Ramos (cell line): ENCODE measurements around the gene BTNL2.
"Not testable (repeated sequence)": the region's sequence is repeated elsewhere in the genome, so short reads cannot be mapped to it uniquely, and the experiment has no call there.

Experiments used
- in situ Hi-C: fragments of 300-500 bp; cut with MboI; formaldehyde crosslinking; loops from one replicate; pipeline ENCODE4 v1.14.3; 2022; ENCODE audit warnings: low sequenced_read_pairs; ENCODE audit not compliant: unreplicated experiment

Gene BTNL2, protein sequence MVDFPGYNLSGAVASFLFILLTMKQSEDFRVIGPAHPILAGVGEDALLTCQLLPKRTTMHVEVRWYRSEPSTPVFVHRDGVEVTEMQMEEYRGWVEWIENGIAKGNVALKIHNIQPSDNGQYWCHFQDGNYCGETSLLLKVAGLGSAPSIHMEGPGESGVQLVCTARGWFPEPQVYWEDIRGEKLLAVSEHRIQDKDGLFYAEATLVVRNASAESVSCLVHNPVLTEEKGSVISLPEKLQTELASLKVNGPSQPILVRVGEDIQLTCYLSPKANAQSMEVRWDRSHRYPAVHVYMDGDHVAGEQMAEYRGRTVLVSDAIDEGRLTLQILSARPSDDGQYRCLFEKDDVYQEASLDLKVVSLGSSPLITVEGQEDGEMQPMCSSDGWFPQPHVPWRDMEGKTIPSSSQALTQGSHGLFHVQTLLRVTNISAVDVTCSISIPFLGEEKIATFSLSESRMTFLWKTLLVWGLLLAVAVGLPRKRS

DNA sequence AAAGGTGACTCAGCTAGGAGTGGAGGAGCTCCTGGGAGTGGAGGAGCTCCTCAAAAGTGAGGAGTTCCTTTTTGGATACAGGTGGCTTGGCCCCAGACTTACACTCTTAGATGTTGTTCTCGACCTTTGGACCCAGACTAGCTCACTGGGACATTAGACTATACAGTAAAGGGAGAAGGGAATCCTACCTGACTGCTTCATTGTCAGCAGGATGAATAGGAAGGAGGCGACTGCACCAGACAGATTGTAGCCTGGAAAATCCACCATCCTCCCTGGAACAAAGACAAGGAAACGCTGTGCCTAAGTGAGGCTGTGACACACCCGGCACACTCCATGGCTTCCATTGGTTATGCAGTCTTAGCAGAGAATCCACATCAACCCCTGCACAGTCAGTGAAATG lies at the start of gene BTNL2:
BTNL2 (minus strand) TSS at position 325 of the 400 bp plus-strand sequence; CDS start at position 267, 58 bp downstream.
- in situ Hi-C loops, result no loop called here

DNA sequence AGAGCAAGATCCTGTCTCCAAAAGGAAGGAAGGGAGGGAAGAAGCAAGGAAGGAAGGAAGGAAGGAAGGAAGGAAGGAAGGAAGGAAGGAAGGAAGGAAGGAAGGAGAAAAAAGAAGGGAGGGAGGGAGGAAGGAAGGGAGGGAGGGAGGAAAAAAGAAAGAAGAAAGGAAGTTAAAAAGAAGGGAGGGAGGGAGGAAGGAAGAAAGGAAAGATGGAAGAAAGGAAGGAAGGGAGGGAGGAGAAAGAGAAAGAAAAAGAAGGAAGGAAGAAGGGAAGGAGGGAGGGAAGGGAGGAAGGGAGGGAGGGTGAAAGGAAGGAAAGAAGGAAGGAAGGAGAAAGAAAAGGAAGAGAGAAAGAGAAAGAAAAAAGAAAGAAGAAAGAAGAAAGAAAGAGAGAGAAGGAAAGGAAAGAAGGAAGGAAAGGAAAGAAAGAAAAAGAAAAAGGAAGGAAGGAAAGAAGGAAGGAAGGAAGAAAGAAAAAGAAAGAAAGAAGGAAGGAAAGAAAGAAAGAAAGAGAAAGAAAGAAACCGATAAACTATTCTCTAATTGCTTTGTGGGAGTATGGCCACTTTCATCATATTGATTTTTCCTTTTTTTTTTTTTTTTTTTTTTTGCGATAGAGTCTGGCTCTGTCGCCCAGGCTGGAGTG lies 42.2 kb upstream of the BTNL2 start:
- in situ Hi-C loops, result no loop called here

DNA sequence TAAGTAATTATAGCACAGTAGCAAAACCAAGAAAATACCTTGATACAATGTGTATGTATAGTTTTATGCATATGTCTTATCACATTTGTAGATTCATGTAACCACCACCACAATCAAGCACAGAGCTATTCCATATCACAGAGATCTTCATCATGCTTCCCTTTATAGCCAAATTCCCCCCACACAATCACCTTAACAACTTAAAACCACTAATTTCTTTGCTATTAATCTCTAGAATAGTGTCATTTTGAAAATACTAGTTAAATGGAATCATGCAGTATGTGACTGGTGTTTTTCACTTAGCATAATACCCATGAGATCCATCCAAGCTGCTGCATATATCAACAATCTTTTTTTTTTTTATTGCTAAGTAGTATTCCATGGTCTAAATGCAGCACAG lies 41.0 kb upstream of the BTNL2 start:
- in situ Hi-C loops, result no loop called here

DNA sequence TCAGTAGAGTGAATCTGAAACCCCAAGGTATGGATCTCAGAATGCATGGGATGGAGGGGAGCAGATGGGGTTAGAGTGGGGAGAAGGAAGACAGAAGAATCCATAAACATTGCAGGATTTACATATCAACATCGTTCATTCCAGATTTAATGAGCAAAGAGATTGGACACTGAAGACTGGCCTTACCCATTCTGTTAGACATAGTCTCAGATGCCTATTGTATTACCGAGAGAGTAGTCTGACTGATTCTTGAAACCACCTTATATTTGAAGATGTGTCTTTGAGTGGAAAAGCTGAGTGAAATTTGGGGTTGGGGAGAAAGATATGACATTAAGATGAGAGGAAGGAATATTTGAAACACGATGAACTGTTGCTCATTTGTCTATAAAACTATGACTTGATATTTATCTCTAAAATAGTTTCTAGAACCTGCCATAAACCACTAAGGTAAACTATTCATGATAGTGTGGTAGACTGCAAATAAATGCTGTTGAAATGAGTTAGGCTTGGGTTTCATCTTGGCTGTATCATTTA lies 38.4 kb upstream of the BTNL2 start:
- in situ Hi-C loops, result no loop called here

DNA sequence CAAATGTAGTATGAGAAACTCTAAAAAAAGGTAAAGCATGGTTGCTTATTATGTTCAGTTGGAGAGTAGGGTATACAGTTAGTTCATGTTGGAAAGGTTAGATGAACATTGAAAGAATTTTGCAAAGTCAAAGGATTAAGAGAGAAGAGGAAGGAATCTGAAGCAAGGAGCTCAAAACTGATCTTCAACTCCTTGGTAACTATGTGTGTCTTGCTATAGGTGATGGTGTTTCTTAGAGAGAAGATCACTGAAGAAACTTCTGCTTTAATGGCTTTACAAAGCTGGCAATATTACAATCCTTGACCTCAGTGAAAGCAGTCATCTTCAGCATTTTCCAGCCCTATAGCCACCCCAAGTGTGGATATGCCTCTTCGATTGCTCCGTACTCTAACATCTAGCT lies 37.5 kb upstream of the BTNL2 start:
- in situ Hi-C loops, result no loop called here

DNA sequence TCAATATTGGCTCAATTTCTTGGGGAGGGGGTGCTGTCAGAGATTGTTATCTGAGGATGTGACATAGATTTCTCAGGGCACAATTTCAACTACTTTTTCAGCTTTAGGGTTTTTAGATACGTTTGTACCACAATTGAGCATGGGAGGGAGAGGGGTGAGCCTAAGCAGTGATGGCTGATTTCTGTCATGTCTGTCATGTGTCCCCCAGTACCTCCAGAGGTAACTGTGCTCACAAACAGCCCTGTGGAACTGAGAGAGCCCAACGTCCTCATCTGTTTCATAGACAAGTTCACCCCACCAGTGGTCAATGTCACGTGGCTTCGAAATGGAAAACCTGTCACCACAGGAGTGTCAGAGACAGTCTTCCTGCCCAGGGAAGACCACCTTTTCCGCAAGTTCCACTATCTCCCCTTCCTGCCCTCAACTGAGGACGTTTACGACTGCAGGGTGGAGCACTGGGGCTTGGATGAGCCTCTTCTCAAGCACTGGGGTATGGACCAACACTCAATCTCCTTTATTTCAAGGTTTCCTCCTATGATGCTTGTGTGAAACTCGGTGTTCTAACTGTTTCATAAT lies 36.1 kb upstream of the BTNL2 start:
- in situ Hi-C loops, result no loop called here

DNA sequence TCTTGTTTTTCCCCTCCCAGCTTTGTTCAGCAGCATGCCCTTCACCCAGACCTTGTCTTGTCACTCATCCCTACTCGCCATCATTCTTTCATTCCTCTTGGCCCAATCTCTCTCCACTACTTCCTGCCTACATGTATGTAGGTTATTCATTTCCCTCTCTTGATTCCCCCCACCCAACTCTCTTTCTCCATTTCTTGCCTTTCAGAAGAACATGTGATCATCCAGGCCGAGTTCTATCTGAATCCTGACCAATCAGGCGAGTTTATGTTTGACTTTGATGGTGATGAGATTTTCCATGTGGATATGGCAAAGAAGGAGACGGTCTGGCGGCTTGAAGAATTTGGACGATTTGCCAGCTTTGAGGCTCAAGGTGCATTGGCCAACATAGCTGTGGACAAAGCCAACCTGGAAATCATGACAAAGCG lies 35.3 kb upstream of the BTNL2 start:
- in situ Hi-C loops, result no loop called here

DNA sequence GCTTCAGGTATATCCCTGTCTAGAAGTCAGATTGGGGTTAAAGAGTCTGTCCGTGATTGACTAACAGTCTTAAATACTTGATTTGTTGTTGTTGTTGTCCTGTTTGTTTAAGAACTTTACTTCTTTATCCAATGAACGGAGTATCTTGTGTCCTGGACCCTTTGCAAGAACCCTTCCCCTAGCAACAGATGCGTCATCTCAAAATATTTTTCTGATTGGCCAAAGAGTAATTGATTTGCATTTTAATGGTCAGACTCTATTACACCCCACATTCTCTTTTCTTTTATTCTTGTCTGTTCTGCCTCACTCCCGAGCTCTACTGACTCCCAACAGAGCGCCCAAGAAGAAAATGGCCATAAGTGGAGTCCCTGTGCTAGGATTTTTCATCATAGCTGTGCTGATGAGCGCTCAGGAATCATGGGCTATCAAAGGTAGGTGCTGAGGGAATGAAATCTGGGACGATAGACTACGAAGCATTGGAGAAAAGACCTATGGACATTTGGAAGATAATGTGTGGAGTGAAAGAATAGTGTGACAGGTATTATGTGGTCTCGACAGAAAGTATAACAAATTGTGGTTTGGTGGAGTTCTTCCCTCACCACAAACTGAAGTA lies 32.7 kb upstream of the BTNL2 start, which contains the start of gene HLA-DRA:
HLA-DRA (plus strand) TSS at position 286 of the 613 bp plus-strand sequence; CDS start at position 350, 64 bp downstream.
- in situ Hi-C loops, result no loop called here

DNA sequence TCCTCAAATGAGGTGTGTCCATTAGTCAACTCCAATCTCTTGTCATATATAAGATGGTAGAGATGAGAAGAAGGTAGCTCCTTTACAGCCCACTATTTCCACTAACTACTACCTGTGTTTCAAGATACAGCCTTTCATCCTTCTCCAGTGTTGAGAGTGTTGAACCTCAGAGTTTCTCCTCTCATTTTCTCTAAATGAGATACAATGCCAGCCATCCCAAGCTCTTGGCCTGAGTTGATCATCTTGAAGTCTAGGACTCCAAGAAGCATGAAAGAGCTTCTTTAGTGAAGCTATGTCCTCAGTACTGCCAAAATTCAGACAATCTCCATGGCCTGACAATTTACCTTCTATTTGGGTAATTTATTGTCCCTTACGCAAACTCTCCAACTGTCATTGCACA lies 32.2 kb upstream of the BTNL2 start:
- in situ Hi-C loops, result no loop called here

DNA sequence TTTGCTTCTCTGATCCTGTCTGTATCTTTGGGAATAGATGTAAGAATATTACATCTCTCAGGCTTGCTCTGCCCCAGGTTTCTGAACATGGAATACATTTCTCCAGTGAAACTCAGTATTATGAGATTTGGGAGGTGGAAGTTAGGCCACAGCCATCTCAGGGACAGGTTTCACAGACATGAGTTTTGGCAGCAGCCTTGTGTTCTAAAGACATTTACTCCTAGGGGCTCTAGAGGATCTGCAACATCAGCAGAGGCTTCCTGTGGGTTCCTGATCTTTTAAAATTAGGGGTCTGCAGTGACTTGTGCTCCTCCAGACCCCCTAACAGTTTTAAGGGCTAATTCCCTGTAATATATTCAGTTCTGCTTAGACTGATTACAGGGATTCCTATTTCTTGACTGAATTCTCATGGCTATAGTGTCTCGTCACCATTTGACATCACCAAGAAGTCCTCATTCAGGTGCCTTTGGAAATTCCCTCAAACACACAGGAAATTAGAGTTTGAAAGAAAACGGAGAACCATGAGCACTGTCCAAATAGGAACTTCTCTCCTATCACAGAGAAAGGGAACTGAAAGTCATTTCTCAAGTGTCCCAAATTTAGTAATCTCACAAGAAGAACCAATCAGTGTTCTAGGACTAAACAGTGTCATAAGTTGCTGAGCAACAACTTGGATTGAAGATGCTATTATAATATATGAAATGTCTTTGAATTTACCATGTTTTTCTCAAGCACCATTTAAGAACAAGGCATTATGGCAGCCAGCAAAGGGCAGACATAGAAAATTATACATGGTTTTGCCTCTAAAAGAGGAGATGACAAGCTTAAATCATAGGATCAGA lies 30.2 kb upstream of the BTNL2 start:
- in situ Hi-C loops, result no loop called here

DNA sequence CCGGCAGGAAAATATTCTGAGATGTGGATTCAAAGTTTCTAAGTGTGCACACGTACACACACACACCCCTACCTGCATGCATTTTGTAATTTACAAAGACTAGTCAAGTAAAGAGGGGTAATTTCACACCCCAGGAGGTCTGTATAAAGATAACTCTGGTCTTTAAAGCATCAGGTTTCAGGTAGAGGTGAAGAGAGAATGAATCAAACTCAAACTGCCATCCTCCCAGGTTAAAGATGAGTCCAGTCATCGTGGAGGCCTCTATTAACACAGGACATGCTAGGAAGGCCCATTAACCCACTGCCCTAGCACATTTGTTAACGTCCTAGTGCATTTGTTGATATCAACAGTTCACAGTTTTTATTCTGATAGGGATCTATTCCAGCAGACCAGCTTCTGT lies 29.2 kb upstream of the BTNL2 start:
- in situ Hi-C loops, result no loop called here

DNA sequence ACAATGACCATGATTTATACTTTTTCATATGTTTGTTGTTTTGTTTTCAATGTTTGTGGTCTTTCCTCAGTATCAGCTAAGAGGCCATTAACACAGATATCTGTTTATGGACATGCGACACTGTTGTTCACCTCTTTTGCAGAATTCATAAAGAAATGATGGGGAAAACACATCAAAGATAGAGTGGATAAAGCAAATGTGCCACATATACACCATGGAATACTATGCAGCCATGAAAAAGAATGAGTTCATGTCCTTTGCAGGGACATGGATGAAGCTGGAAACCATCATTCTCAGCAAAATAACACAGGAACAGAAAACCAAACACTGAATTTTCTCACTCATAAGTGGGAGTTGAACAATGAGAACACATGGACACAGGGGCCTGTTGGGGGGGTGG lies 27.0 kb upstream of the BTNL2 start:
- in situ Hi-C loops, result not testable (repeated sequence)

DNA sequence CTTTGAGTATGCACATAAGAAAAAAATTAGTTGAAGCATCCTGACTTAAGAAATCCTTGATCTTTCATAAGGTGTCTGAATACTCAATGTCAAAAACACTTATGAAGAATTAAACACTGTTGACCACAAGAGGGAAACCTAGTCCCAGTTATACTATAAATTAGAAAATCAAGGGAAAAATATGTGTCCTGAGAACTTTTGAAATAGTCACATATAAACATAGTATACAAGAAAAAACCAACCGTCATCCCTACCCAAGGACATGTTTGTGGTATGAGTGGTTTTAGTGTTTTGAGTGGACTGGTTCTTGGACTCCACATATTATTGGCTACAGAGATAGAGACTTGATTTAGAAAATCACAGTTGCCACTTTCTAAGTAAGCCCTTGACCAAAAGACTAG lies 25.1 kb upstream of the BTNL2 start:
- in situ Hi-C loops, result no loop called here

DNA sequence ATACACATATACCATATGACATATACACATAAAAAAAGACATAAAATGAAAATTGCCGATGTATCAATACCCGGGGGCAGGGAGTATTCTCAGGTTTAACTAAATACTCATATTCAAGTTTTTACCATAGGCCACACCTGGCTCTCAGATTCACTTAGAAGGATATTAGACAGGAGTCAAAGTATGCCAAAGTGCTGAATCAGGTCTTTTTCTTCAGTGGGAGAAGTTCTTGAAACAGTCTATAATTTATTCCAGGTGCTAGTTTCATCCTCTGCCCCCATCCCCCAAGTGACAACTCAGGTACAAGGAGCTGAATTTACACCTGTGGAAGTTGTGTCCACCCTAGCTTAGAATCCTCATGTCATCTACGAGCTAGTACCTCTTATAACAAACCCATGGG lies 24.2 kb upstream of the BTNL2 start:
- in situ Hi-C loops, result no loop called here

DNA sequence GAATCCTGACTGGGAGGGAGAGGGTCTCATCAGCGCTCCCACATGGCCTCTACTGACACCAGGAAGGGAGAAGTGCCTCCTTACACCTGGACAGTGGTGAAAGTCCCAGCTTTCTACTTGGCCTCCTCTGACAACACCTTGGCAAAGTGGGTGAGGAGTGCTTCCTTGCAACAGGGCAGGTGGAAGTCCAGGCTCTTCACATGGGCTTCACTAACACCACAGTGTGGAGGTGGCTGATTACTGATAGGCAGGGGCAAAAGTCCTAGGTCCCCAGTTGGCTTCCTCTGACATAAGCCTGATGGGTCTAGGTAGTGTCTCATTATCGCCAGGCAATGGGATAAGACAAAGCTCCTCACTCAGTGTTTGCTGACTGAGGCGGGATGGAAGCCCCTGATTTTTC lies 23.2 kb upstream of the BTNL2 start:
- in situ Hi-C loops, result no loop called here

DNA sequence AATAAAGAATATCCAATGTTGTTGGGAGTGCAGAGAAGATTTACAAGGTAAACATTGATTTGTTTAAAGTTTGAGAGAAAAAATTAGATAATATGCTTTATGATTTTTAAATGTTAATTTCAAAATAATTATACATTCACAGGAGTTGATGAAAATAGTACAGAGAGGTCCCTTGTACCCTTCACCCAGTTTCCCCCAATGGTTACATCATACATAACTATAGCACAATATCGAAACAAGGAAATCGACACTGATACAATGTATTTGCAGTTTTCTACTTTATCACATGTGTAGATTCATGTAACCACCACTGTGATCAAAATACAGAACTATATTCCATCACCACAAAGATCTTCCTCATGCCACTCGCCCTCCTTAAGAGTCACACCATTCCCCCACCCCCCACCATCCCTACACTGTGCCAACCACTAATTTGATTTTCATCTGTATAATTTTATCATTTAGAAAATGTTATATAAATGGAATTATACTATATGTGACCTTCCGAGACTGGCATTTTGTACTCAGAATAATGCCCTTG lies 21.0 kb upstream of the BTNL2 start:
- in situ Hi-C loops, result no loop called here

DNA sequence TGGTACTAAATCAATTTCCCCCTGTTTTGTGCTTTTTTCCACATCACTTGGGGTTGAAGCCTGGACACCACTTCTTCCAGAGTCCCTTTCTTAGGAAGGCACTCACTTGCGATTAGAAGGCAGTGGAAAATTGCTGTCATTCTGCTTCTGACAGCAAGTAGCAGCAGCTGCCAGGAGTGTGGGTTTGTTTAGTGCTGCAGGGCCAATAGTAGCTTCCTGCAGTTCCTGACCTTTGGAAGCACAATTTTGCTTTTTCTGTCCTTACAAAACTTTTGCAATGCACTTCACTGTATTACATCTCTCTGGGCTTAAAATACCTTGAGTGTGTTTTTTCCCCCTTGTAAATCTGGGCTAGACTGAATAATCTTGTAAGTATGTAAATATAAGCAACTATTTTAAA lies 20.2 kb upstream of the BTNL2 start:
- in situ Hi-C loops, result no loop called here

DNA sequence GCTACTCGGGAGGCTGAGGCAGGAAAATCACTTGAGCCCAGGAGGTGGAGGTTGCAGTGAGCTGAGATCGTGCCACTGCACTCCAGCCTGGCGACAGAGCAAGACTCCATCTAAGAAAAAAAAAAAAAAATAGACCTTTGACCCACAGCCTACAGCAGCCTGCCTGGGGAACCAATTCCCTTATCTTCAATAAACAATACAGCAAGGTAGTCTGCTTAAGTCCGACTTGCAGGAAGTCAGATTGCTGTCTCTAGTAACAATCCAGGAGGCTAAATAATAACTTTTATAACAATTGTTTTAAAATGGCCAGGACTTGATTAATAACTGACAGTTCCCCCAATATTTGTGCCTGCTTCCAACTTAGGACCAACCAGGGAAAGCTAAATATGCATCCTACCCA lies 19.4 kb upstream of the BTNL2 start:
- in situ Hi-C loops, result no loop called here

DNA sequence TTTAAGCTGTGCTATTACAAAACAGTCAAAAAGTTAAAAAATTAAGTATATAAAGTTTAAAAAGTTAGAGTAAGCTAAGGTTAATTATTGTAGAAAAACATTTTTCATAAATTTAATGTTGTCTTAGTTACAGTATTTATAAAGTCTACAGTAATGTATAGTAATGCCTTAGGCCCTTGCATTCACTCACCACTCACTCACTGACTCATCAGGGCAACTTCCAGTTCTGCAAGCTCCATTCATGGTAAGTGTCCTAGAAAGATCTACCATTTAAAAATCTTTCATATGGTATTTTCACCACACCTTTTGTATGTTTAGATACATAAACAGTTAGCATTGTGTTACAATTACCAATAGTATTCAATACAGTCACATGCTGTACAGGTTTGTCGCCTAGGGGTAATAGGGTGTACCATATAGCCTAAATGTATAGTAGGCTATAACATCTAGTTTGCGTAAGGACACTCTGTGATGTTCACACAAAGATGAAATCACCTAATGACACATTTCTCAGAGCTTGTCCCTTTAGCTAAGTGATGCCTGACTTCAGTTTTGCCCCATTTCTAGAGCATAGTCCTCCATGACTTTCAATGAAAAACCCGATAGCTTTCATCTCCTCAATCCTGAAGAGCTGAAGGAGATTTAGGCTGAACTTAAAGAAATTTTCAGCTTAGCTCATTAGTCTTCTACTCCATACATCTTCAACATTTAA lies 17.8 kb upstream of the BTNL2 start:
- in situ Hi-C loops, result loop anchor here (5.0 kb wide), 2 partner anchors 273 to 368 kb away; no protein-coding TSS in a partner anchor
